Upper lobe of left lung (tissue), 6 donors: ENCODE results near the gene TTC23L. TPM values are rescaled to one million over a fixed set of nuclear protein-coding genes. Genes with fewer than 3 reads are reported as not detected.
"Not testable (repeated sequence)": the region's sequence is repeated elsewhere in the genome, so short reads cannot be mapped to it uniquely, and the experiment has no call there.

Experiments used
- ATAC-seq, 2 donors: fragments of 200-7000 bp; cut with Tn5 transposase; one replicate each; pipeline ENCODE4 v1.9.1; 2022; ENCODE audit warnings: mild to moderate bottlenecking in 2 of 2, moderate library complexity in 2 of 2; ENCODE audit not compliant: low FRiP score in 2 of 2
- DNase-seq, 2 donors: peaks; one replicate each; pipeline ENCODE4 v3.0.0-alpha.2; 2019 to 2020
- H3K27ac ChIP-seq, 4 donors: fragments of 200-600 bp; sonication (generic); one replicate each; pipeline ENCODE4 v1.5.1; 2016 to 2019
- H3K27me3 ChIP-seq, 4 donors: fragments of 200-600 bp; sonication (generic); one replicate each; pipeline ENCODE4 v1.5.1; 2017 to 2019
- H3K36me3 ChIP-seq, 4 donors: fragments of 200-600 bp; sonication (generic); one replicate each; pipeline ENCODE4 v1.5.1; 2016 to 2019
- H3K4me1 ChIP-seq, 4 donors: fragments of 200-600 bp; sonication (generic); one replicate each; pipeline ENCODE4 v1.5.1; 2018 to 2019
- H3K4me3 ChIP-seq, 4 donors: fragments of 200-600 bp; sonication (generic); one replicate each; pipeline ENCODE4 v1.5.1; 2017 to 2019; ENCODE audit warnings: mild to moderate bottlenecking in 2 of 4, moderate library complexity in 1 of 4
- H3K9me3 ChIP-seq, 4 donors: fragments of 200-600 bp; sonication (generic); one replicate each; pipeline ENCODE4 v1.5.1; 2018 to 2019
- EP300 ChIP-seq, 4 donors: sonication (generic); formaldehyde crosslinking; IDR thresholded peaks; one replicate each; pipeline ENCODE4 v1.5.1; 2017; ENCODE audit warnings: antibody characterized with exemption in 4 of 4, control low read depth in 2 of 4
- POLR2A ChIP-seq, 4 donors: fragments of 450-650 bp; IDR thresholded peaks; one replicate each; pipeline ENCODE4 v1.5.1; 2016 to 2017; ENCODE audit warnings: antibody characterized with exemption in 4 of 4, mild to moderate bottlenecking in 2 of 4
- POLR2AphosphoS5 ChIP-seq, 2 donors: sonication (generic); formaldehyde crosslinking; IDR thresholded peaks; one replicate each; pipeline ENCODE4 v1.5.1; 2017; ENCODE audit warnings: antibody characterized with exemption in 2 of 2
- WGBS, 2 donors: methylation state at CpG; one replicate each; pipeline ENCODE4 v1.1.5; 2017 to 2018; 5-methylcytosine and 5-hydroxymethylcytosine counted together
- total RNA-seq, 6 donors: library from RNA; depleted of rRNA in 4 of 6; stranded (reverse); fragments of >200 nt in 4 of 6; gene quantifications; one replicate each; pipeline versions ENCODE4 v1.1.0 to v1.2.1, GENCODE V29; 2016 to 2021
- TF ChIP-seq, protein P1 (sequence below), 6 experiments: fragments of 450-650 bp in 4 of 6; fragments of 200-600 bp in 2 of 6; sonication (generic) in 2 of 6; IDR thresholded peaks; one replicate each; pipeline ENCODE4 v1.5.1; 2016 to 2019; ENCODE audit warnings: antibody characterized with exemption in 6 of 6
- donor health status: DM: no; HTN: no; CAD: no; lungs with moderate emphysema.
- donor health status: DM: no; HTN: yes; CAD: no; lungs with severe emphysema.

The TTC23L gene
- total RNA-seq, 6 donors from 2014 or later, result 0.11 to 4.7 (median 1.0) TPM; not detected in 1

DNA sequence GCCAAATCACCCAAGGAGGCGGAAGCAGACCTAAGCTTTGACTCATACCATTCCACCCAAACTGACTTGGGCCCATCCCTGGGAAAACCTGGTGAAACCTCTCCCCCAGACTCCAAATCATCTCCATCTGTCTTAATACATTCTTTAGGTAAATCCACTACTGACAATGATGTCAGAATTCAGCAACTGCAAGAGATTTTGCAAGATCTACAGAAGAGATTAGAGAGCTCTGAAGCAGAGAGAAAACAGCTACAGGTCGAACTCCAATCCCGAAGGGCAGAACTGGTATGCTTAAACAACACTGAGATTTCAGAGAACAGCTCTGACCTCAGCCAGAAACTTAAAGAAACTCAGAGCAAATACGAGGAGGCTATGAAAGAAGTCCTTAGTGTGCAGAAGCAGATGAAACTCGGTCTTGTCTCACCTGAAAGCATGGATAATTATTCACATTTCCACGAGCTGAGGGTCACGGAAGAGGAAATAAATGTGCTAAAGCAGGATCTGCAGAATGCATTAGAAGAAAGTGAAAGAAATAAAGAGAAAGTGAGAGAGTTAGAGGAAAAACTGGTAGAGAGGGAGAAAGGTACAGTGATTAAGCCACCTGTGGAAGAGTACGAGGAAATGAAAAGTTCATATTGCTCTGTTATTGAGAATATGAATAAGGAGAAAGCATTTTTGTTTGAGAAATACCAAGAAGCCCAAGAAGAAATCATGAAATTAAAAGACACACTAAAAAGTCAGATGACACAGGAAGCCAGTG, 15.8 kb upstream of the TTC23L start:
- 85 to 90% methylated on average over 8 of the region's 8 CpGs for WGBS, 2 donors
- no peaks in the 10 kb centered on the region for H3K27me3 ChIP-seq
- DNase-seq, result no peak
- no peak overlapping the region for H3K27ac ChIP-seq
- ATAC-seq, result no peak
- no peak overlapping the region for H3K4me3 ChIP-seq
- H3K36me3 ChIP-seq, result peaks cover 7 to 66% (median 37%) of the 10 kb centered on the region in 4 donors
- H3K4me1 ChIP-seq, result no peaks in the 10 kb centered on the region
- TF ChIP-seq POLR2AphosphoS5 (IDR thresholded peaks at IDR 0.05) (no peak), EP300 (IDR thresholded peaks at IDR 0.05) (no peak)
- no peaks in the 10 kb centered on the region for H3K9me3 ChIP-seq

DNA sequence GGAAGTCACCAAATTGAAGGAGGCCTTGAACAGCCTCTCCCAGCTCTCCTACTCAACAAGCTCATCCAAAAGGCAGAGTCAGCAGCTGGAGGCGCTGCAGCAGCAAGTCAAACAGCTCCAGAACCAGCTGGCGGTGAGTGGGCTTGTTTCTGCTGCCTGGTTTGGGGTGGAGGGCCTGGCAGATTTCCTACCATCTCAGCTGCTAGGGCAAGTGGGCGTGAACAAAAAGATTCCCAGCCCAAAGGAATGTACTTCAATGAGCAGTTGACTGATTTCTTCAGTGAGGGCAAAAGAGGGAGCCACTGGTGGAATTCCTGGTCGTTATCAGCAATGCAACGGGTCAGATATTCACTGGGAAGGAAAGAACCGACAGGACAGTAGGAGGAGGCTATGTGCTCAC, 12.6 kb upstream of the TTC23L start:
- H3K4me3 ChIP-seq, result no peak overlapping the region
- peaks cover 14 to 77% (median 42%) of the 10 kb centered on the region in 4 donors for H3K36me3 ChIP-seq
- no peaks in the 10 kb centered on the region for H3K9me3 ChIP-seq
- H3K4me1 ChIP-seq, result no peaks in the 10 kb centered on the region
- ATAC-seq (no peak), DNase-seq (no peak)
- no peaks in the 10 kb centered on the region for H3K27me3 ChIP-seq
- H3K27ac ChIP-seq, result no peak overlapping the region
- TF ChIP-seq, protein P1, sequence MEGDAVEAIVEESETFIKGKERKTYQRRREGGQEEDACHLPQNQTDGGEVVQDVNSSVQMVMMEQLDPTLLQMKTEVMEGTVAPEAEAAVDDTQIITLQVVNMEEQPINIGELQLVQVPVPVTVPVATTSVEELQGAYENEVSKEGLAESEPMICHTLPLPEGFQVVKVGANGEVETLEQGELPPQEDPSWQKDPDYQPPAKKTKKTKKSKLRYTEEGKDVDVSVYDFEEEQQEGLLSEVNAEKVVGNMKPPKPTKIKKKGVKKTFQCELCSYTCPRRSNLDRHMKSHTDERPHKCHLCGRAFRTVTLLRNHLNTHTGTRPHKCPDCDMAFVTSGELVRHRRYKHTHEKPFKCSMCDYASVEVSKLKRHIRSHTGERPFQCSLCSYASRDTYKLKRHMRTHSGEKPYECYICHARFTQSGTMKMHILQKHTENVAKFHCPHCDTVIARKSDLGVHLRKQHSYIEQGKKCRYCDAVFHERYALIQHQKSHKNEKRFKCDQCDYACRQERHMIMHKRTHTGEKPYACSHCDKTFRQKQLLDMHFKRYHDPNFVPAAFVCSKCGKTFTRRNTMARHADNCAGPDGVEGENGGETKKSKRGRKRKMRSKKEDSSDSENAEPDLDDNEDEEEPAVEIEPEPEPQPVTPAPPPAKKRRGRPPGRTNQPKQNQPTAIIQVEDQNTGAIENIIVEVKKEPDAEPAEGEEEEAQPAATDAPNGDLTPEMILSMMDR (IDR thresholded peaks at IDR 0.05), result no peak
- TF ChIP-seq POLR2AphosphoS5 (IDR thresholded peaks at IDR 0.05) (no peak), EP300 (IDR thresholded peaks at IDR 0.05) (no peak), POLR2A (IDR thresholded peaks at IDR 0.05) (no peak)
- 71 to 74% methylated on average over 6 of the region's 6 CpGs for WGBS, 2 donors

DNA sequence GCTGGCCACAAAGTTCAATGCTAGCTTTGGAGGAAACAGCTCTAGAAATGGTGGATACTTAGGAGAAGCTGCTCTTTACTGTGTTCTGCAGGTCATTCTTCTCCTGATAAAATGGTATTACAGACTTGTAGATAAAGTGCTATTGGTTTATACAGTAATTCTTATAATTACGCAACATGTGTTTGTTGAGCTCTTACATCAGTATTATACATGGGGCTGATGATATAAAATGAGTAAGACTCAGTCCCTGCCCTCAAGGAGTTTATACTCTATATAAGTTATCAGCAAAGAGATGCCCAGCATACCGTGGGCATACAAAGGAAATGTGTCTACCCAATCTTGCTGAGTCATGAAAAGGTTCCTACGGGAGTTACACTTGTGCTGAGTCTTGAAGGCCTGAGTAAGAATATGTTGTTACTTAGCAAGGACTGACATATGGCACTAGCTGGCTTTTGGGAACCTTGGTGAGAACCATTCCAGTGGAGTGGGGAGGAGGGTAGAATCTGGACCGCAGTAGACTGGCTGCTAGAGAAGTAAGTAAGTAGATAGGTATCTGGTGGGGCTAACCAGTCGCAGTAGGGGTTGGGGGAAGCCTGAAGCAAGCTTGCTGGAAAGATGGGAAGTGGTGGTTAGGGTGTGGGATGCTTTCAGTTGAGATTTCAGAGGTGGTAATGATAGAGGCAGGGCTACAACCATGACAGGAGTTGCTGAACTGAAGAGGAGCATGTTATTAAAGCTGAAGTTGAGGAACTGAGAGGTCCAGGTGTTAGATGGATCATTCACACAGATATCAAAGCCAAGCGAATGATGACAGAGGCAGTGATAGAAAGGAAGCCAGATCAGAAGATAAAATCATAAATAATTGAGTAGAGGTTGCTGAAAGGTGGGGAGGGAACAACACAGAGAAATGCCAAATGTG, 11.1 kb upstream of the TTC23L start:
- Histone ChIP-seq H3K36me3 (peaks cover 14 to 79% (median 42%) of the 10 kb centered on the region in 4 donors), H3K27me3 (no peaks in the 10 kb centered on the region), H3K9me3 (no peaks in the 10 kb centered on the region), H3K27ac (no peak overlapping the region), H3K4me1 (peaks cover 0 to 6% (median 0%) of the 10 kb centered on the region in 4 donors), H3K4me3 (no peak overlapping the region)
- no peak for ATAC-seq
- 86 to 90% methylated on average over 6 of the region's 6 CpGs for WGBS, 2 donors
- no peak for TF ChIP-seq POLR2A (IDR thresholded peaks at IDR 0.05)
- no peak for TF ChIP-seq EP300 (IDR thresholded peaks at IDR 0.05)
- TF ChIP-seq, protein P1 (IDR thresholded peaks at IDR 0.05), result no peak
- TF ChIP-seq POLR2AphosphoS5 (IDR thresholded peaks at IDR 0.05), result no peak
- no peak for DNase-seq

DNA sequence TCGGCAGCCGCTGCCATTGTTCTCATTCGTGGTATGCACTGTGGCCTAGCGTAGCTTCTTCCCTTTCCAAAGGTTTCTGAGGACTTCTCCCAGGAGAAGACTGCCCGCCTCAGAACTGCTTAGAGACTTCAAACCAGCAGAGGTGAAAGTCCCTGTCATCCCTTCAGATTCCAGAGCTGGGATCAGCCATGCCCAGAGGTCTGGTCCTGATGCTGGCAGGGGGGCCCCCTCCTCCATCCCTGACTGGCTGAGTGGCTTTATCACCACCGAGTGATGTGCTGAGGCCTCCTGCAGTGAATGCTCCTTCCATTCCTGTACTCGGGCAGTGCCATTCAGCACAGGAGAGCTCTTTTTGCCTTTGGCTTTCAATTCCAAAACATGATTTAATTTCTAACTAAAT, 8.1 kb upstream of the TTC23L start:
- peaks cover 7 to 57% (median 27%) of the 10 kb centered on the region in 4 donors for H3K36me3 ChIP-seq
- not testable (repeated sequence) for H3K27me3 ChIP-seq, DNase-seq, ATAC-seq, H3K4me1 ChIP-seq, H3K4me3 ChIP-seq, H3K27ac ChIP-seq, H3K9me3 ChIP-seq
- 87 to 90% methylated on average over 7 of the region's 7 CpGs for WGBS, 2 donors

DNA sequence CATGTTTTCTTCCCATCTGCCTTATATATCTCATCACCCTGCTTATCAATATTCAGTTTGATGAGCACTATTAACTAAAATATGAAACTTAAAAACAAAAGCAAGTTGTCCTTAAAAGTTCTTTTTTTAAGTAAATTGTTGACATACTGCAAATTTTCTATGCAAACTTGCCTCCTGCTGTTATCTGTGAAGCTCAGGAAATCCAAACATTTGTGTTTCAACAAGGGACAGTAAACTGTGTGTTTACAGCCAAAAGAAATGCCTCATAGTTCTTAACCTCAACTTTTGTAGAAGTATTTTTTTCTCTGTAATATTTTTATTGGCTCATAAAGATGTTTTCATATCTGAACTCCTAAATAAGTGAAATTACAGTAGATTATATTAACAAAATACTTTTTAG, 7.7 kb upstream of the TTC23L start:
- H3K27ac ChIP-seq, result peak overlapping the region in 1 of 4 donors; percentile 64
- TF ChIP-seq POLR2A (IDR thresholded peaks at IDR 0.05) (no peak), POLR2AphosphoS5 (IDR thresholded peaks at IDR 0.05) (no peak), EP300 (IDR thresholded peaks at IDR 0.05) (no peak)
- TF ChIP-seq, protein P1 (IDR thresholded peaks at IDR 0.05), result no peak

More for the DNA sequence above, 7.7 kb upstream of the TTC23L start:
- no peak for ATAC-seq
- no peak overlapping the region for H3K4me3 ChIP-seq
- no peak for DNase-seq
- H3K36me3 ChIP-seq, result peaks cover 7 to 54% (median 25%) of the 10 kb centered on the region in 4 donors
- no peaks in the 10 kb centered on the region for H3K27me3 ChIP-seq
- H3K9me3 ChIP-seq, result no peaks in the 10 kb centered on the region
- peaks cover 0 to 6% (median 1%) of the 10 kb centered on the region in 4 donors for H3K4me1 ChIP-seq
